ENCODE measurements around the gene PCTP.

The PCTP gene

GRCh38 chr17:55726440-55726839 lies 24.4 kb upstream of the PCTP start:
- in situ Hi-C loops (cut with MboI; ENCODE audit: low sequenced_read_pairs) = no loop called here

DNA sequence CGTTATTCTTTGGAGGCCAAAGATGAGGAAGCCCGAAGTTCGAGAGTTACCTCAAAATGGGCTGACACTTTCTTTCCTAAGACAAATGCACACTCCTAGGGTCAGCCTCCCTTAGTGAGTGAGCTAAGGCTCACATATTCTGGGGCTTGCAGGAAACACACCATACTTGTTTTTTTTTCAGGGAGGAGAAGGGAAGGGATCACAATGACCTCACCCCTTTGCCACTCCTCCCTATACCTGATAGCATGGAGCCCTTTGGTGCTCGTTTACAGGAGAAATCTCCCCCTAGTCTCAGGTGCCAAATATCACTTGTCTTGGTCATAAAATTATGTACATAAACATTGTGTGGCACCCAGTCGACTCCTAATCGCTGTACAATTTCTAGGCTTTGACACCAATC lies 23.6 kb upstream of the PCTP start:
- in situ Hi-C loops (cut with MboI; ENCODE audit: low sequenced_read_pairs) = no loop called here

DNA sequence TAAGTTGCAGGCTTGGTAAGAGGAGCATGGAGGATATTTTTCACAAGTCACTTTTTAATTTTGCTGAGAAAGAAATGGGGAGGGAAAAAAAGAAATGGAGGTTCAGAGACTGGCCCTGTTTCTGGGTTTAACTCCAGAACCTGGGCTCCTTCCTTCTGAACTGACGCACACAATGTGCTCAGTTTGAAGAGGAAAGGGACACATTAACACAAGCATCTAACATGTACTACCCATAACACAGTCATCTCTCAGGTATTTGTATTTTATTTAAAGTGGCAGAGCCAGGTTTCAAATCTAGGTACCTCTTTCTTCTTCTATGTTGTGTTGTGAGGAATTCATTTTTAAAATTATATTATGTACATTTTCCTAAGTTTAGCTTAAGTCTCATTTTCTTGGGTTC lies 22.9 kb upstream of the PCTP start:
- in situ Hi-C loops (cut with MboI; ENCODE audit: low sequenced_read_pairs) = no loop called here

DNA sequence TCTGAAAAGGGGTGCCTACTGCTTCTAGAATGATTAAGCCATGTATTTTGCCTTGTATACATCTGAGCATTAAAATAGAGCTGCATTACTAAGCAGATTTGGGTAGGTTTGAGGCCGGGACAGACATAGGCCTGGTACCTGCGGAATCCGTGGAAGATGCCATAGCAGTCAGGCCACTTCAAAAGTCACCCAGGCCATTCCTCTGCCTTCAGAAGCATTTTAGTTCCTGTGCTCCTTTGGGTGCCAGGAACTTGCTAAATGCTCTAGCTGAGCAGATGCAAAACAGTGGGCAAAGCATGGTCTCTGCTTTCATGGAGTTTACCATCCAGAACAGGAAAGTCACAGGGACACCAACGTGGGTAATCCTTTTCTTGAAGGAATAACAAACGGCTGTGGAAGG lies 22.5 kb upstream of the PCTP start:
- in situ Hi-C loops (cut with MboI; ENCODE audit: low sequenced_read_pairs) = no loop called here

DNA sequence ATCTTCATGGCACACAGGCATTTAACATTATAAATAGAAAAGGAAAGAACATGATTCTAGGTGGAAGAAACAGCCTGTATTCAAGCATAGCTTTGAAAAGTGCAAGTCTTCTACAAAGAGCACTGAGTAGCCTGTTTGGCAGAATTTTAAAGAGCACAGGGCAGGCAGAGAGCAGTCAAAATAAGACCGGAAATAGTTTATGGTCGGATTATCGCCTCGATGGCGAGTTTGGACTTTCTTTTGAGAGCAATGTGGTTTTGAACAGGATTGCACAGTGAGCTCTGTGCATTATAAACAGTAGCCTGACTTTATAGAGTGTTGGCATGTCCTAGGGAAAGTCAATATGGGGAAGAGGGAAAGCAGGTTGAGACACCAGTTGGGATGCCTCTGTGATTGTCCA lies 22.0 kb upstream of the PCTP start:
- in situ Hi-C loops (cut with MboI; ENCODE audit: low sequenced_read_pairs) = no loop called here

DNA sequence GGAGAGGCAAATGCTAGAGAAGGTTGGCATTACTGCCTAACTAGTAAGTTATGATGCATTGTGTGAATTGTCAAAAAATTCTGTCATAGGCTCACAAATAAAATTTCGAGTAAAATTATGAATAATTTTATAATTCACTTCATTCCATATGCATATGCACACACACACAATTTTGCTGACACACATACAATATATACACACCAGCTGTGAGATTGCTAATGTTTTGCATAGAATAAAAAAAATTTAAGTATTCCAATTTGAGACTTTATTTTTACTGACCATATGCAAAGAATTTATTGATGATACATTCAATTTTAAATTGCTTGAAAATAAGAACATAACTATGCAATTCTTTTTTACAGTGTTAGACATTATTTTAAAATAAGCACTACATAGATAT lies 21.4 kb upstream of the PCTP start:
- in situ Hi-C loops (cut with MboI; ENCODE audit: low sequenced_read_pairs) = no loop called here

- in situ Hi-C loops (cut with MboI; ENCODE audit: low sequenced_read_pairs) = no loop called here
These were observed 20.5 kb upstream of the PCTP start for GRCh38 chr17:55730380-55730779.

DNA sequence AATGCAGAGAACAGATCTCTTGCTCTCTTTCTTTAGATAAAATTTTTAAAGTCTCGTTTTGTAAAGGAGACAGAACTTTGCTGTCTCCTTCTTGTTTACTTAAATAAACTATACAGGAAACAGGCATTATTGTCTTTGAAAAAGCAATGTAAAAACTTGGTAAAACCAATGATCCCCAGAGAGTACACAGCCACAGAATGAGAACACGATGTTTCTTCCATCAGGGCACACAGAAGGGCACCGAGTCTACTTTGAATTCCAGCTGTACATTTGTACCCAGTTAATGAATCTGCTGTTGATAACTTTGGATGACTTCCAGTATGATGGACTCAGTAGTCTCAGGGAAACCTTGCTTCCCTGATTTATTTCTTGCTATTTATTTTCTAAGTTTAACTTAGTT lies 20.0 kb upstream of the PCTP start:
- in situ Hi-C loops (cut with MboI; ENCODE audit: low sequenced_read_pairs) = no loop called here

GRCh38 chr17:55731586-55732250 lies 19.1 kb upstream of the PCTP start:
- in situ Hi-C loops (cut with MboI; ENCODE audit: low sequenced_read_pairs) = no loop called here

DNA sequence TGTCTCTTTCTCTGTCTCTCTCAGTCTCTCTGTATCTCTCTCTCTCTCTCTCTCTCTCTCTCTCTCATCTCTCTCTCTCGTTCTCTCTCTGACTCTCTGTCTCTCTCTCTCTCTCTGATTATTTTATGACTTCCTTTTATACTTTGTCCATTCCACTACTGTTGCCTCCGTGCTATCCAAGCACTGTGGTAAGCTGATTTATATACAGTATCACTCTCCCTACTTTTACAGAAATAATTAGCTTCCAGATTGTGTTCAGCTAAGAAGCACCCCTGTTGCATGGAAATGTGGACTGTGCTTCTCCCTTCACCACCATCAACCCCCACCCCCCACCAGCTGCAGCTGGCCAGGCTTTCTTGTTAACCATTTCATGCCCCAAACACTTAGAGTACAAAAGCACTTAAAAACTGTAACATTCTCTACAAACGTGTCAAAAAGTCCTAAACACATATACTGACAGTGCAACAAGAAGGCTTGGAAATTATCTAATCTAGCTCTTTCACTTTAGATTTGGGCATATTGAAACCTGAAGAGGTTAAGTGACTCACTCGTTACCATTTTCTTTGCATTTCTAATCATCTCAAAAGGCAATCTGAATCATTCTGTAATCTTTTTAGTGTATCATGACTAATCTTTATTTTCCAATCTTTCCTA lies 16.6 kb upstream of the PCTP start:
- in situ Hi-C loops (cut with MboI; ENCODE audit: low sequenced_read_pairs) = no loop called here

DNA sequence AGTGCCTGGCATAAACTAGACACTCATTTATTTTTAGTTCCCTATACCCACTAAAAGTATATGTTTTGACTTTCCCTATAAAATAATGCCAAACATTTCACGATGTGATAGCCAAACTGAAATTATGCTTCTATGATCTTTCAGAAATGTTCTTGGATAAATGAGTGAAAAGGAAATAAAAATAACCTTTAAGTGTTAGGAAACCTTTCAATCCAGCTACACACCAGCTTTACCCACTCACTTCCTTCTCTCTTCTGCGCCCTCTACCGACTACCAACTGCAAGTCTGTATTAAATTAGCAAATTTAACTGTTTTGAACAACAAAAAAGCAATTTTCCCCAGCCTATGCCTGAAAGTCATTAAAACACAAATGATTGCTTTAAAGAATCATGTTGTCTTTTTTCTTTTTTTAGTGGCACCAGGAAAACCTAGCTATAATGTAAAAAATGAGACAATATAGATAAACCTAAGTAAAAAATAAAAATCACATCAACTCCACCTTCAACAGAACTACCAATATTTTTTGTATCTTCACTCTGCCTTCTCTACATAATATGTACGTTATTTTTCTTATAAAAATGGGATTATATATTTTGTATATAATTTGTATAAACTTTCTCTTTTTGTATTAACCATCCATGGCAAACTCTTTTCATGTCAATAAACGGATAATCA lies 15.0 kb upstream of the PCTP start:
- in situ Hi-C loops (cut with MboI; ENCODE audit: low sequenced_read_pairs) = no loop called here

DNA sequence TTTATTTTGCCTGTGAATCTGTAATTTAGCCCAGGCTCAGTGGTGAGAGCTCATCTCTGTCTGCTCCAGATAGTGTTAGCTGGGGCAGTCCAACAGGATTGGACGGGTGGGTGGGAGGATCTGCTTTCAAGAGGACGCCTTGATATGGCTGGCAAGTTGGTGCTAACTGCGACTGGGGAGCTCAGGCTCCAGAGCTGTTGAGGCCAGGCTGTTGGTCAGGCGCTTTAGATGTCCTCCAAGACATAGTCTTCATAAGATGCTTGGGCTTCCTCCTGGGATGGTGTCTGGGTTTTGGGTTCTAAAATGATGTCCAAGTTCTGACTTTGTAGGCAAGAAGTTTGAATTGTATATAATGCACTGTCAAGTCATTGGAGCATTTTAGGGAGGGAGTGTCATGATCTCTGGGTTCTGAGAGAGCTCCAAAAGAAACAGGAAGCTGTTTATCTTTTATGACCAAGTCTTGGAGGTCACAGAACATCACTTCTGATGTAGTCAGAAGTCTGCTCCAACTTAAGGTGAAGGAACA lies 12.8 kb upstream of the PCTP start:
- in situ Hi-C loops (cut with MboI; ENCODE audit: low sequenced_read_pairs) = no loop called here

- in situ Hi-C loops (cut with MboI; ENCODE audit: low sequenced_read_pairs) = no loop called here
These were observed 10.1 kb upstream of the PCTP start for GRCh38 chr17:55740511-55741355.

DNA sequence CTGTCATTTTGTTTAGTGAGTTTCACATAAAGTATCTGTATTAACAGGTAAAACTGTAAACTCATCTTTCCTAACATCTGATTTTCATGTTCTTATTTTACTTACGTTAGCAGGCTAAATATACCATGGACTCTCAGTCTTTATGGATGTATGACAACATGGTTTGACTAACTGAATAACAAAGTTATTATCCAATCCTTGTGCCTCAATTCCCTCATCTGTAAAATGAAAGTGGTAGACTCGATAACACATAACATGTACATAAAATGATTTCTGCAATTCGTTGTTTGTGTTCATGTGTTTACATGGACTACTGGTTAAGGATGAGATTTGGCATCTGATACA lies 9.5 kb upstream of the PCTP start:
- in situ Hi-C loops (cut with MboI; ENCODE audit: low sequenced_read_pairs) = no loop called here

DNA sequence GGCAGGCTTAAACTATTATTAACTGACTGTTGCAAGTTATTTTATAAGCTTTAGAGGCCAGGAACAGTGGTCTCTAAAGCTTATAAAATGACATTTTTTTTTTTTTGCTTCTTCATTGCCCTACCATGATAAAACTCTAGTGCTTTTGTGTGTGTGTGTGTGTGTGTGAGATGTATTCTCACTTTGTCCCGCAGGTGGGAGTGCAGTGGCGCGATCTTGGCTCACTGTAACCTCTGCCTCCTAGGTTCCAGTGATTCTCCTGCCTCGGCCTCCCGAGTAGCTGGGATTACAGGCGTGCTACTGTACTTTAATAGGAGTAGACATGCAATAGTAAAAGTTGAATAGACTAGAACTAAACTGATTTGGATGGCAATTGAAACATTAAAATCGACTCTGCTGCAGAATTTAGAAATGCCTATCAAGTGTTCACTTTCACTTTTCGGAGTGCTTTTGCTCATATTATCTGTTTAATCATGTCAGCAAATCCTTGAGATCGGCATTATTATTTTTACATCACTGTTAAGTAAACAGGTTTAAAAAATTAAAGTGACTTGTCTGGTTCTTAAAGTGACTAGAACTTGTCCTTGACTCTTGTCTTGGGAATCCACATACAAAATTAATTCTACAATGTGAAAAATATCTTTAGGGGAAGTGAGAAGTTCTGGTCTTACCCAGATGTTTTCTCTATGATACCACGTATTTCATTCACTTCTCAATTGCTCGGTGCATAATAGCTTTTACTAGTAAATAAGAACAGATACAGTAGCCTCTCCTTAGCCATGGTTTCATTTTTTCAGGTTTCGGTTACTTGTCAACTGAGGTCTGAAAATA lies 8.4 kb upstream of the PCTP start:
- in situ Hi-C loops (cut with MboI; ENCODE audit: low sequenced_read_pairs) = no loop called here

GRCh38 chr17:55743103-55743679 lies 7.7 kb upstream of the PCTP start:
- in situ Hi-C loops (cut with MboI; ENCODE audit: low sequenced_read_pairs) = no loop called here

DNA sequence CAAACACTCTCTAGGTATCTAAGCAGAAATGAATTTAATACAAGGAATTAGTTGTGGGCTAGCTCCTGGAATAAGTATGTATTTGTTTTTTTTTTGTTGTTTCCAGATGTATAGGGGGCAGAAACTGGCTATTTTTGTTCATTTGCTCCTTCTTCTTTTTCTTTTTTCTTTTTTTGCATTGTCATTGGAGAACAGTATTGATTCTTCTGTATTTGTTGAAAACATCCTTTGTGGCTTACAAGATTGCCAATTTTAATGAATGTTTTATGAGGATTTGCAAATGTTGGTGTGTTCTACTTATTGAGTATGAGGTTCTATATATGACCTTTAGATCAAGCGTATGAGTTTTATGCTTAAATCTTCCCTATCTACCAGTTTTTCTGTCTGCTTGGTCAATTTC lies 5.6 kb upstream of the PCTP start:
- in situ Hi-C loops (cut with MboI; ENCODE audit: low sequenced_read_pairs) = no loop called here

GRCh38 chr17:55746466-55746865 lies 4.4 kb upstream of the PCTP start:
- in situ Hi-C loops (cut with MboI; ENCODE audit: low sequenced_read_pairs) = no loop called here

DNA sequence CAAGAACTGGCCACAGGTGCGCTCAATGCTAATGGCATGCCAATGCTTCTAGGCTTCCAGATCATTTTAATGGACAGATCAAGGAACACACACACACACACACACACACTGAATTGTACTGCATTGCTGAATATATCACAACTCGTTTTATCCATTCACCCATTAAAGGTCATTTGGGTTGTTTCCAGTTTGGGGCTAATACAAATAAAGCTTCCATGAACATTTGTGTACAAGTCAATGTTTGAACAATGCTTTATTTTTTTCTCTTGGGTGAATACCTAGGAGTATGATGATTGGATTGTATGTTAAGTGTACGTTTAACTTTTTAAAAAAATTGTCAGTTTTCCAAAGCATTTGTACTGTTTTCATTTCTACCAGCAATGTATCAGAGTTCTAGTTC lies 3.6 kb upstream of the PCTP start:
- in situ Hi-C loops (cut with MboI; ENCODE audit: low sequenced_read_pairs) = no loop called here

- in situ Hi-C loops (cut with MboI; ENCODE audit: low sequenced_read_pairs) = no loop called here
These were observed 2.0 kb upstream of the PCTP start for GRCh38 chr17:55748841-55749240.

All from HL-60/S4 treated with retinoic acid at 250 ng/mL for 4 days and 3 days (cell line).